Fibroblast of lung (primary cell): ENCODE measurements around the gene SYNM.

Experiments used
- CTCF ChIP-seq, 2 donors: IDR thresholded peaks in 1 of 2; conservative IDR thresholded peaks in 1 of 2; 1 replicate in 1 of 2; 2 replicates in 1 of 2; pipeline ENCODE4 v1.5.1; 2011 to 2012; ENCODE audit warnings: low read length in 2 of 2, control low read depth in 1 of 2, inconsistent platforms in 1 of 2, low read depth in 1 of 2, mild to moderate bottlenecking in 1 of 2
- EZH2 ChIP-seq: IDR thresholded peaks from 2 replicates; pipeline ENCODE4 v1.5.1; 2012; ENCODE audit warnings: low read length, control low read depth, mild to moderate bottlenecking; ENCODE audit errors: missing control alignments

GRCh38 chr15:99121207-99121606 is 16.3 kb downstream of the SYNM start:
- TF ChIP-seq CTCF (conservative IDR thresholded peaks at IDR 0.05 in 1 of 2, IDR thresholded peaks at IDR 0.05 in 1 of 2; ENCODE audit: low read depth in 1 of 2, low read length in 2 of 2) (no peak), EZH2 (no peak)
